GM12874 (cell line): ENCODE results near the gene GNAI1.

Experiments
- TF ChIP-seq, protein P1 (sequence below): IDR thresholded peaks from 2 replicates; pipeline ENCODE4 v1.5.1; 2011; ENCODE audit warnings: low read depth, mild to moderate bottlenecking, control low read depth, low read length, moderate library complexity; ENCODE audit not compliant: insufficient read depth

Gene GNAI1

DNA sequence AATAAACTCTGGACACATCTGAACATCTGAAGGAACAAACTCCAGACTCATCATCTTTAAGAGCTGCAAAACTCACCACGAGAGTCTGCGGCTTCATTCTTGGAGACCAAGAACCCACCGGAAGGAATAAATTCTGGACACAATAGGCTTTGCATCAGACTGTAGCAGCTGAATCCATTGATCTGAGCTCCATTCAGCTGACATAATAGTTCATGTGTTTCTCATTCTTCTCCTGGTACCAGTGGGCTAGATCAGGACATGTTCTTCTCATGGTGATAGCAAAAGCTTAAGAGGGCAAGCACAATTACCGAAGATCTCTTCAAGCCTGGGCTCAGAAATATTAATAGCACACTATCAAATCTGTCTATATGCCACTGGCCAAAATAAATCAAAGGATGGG is 20.5 kb upstream of the GNAI1 start:
- TF ChIP-seq, protein P1, sequence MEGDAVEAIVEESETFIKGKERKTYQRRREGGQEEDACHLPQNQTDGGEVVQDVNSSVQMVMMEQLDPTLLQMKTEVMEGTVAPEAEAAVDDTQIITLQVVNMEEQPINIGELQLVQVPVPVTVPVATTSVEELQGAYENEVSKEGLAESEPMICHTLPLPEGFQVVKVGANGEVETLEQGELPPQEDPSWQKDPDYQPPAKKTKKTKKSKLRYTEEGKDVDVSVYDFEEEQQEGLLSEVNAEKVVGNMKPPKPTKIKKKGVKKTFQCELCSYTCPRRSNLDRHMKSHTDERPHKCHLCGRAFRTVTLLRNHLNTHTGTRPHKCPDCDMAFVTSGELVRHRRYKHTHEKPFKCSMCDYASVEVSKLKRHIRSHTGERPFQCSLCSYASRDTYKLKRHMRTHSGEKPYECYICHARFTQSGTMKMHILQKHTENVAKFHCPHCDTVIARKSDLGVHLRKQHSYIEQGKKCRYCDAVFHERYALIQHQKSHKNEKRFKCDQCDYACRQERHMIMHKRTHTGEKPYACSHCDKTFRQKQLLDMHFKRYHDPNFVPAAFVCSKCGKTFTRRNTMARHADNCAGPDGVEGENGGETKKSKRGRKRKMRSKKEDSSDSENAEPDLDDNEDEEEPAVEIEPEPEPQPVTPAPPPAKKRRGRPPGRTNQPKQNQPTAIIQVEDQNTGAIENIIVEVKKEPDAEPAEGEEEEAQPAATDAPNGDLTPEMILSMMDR = no peak

DNA sequence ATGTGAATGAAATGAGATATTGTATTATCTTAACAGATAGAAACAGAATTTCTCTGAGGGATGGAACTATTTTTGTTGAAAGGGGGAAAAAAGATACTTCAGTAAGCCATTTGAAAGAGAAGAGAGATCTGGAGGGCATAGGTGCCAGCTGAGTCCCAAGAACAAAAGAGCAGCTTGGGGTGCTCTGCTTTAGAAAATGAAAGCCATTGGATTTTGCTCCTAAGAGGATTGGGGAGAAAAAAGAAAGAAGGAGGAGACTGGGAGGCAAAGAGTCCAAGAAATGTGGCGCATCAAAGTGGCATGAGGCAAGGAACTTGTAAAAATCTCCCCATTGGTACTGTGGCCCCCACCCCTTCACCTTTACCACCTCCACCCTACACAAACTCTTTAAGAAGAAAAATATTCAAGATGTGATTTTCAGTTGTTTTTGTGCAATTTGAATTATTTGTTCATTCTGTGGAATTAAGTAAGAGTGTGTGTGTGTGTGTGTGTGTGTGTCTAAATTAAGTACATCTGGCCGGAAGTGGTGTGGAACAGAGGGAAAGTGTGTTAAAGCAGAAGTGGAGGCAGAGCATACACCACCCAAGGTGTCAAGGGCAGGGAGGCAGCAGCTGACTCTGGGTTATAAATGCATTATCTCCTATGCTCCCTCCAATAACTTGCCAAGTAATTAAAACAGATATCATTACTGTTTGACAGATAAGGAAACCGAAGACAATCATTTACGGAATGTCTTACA is 9.9 kb upstream of the GNAI1 start:
- TF ChIP-seq, protein P1 = no peak

DNA sequence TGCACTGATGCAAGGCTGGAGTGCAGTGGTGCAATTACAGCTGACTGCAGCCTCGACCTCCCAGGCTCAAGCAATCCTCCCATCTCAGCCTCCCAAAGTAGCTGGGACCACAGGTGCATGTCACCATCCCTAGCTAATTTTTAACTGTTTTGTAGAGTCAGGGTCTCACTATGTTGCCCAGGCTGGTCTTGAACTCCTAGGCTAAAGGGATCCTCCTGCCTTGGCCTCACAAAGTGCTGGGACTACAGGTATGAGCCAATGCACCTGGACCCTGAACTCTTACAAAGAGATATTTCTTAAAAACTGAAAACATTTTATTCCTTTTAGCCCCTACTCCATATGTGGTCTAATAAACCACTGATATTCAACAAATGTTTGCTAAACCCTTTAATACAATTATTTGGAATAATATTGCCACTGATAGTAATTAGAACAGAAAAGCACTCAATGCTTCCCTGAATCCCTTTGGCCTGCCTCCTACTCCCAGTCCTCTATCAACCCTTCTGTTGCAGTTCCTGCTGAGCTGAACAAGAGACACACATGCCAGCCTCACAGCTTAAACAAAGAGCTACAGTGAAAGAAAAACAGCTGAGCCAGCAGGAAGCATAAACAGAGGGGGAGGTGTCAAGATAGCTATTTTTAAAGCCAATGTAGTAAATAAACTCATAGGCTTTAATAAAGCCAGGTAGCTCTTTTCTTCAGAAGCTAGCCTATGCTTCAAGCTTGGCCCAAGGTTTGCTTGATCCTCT is 7.0 kb upstream of the GNAI1 start:
- TF ChIP-seq, protein P1 = no peak

DNA sequence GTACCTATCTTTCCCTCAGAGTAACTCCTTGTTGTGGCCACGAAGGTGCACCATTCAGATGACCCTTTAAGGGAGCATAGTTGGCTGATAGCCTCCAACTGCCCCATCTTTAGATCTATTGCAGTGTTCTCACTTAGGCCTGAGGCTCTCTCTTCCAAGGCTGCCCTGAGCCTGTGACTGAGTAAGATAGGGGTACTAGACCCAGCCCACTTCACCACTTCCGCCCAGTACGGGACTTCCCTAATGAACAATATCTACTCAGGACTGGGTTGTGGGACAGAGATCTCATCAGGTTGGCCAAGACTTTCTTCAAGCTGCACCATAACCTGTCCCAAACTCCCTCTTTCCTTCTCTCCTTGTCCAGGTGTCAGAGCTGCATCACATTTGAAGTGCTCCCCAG is 5.7 kb upstream of the GNAI1 start:
- TF ChIP-seq, protein P1 = no peak

DNA sequence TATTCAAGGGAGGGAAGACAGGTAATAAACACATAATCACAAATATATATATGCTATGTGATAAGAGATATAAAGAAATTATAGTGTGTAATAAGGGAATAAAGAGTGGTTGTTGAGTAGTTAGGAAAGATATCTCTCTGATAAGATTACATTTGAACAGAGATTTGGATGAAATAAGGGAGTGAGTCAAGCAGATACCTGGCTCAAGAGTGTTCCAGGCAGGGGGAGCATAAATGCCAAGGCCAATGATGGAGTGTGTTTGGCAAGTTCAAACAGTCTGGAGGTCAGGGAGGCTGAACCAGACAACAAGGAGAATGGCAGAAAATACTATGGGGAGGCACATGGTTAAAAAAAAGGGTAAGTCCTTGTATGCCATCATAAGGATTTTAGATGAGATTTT is 4.8 kb upstream of the GNAI1 start:
- TF ChIP-seq, protein P1 = no peak

DNA sequence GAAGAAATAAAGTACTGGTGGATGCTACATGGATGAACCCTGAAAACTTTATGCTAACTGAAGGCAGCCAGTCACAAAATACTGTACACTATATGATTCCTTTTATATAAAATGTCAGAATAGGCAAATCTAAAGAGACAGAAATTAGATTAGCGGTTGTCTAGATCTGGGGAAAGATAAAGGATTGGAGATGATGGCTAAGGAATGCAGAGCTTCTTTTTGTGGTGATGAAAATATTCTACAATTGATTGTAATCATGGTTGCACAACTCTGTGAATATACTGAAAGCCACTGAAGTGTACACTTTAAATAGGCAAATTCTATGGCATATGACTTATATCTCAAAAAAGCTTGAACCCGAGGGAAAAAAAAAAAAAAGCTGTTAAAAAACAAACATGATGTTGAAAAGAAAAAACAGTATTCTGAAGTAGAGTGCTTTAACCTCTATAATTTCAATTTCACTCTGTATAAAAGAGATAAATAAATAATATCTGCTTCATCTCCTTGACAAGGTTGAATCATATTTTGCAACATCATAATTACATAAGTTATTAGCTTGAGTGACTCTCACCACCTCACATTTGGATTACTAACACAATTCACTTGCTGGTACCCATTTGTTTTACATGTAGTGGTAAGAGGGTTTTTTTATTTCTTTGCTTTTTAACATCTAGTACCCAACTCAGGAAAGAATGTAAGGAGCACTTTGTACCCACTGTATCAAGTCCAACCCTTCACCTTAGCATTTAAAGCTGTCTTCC is 2.8 kb upstream of the GNAI1 start:
- TF ChIP-seq, protein P1 = no peak

DNA sequence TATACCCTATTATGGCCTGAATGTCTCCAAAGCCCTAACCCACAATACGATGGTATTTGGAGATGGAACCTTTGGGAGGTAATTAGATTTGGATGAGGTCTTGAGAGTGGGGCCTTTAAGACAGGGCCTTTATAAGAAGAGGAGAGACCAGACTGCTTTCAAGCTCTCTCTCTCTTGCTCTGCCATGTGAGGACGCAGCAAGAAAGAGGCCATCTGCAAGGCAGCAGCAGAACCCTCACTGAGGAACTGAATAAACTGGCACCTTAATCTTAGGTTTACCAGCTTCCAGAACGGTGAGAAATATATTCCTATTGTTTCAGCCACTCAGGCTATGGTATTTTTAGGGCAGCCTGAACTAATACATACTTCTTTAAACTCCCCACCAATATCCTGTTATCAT is 2.0 kb upstream of the GNAI1 start:
- TF ChIP-seq, protein P1 = no peak
